ENCODE measurements around the gene ZNF511.

The ZNF511 gene

GRCh38 chr10:133270204-133270603 is 38.5 kb upstream of the ZNF511 start:
- in situ Hi-C loops (cut with MboI; ENCODE audit: low sequenced_read_pairs, unreplicated experiment): no loop called here
- no peak for DNase-seq (ENCODE audit: low spot score)
- TF ChIP-seq CTCF (IDR thresholded peaks at IDR 0.05; ENCODE audit: borderline replicate concordance, control extremely low read depth, extremely low read depth, insufficient read depth, missing control alignments): no peak

- no peak for DNase-seq (ENCODE audit: low spot score)
- TF ChIP-seq CTCF (IDR thresholded peaks at IDR 0.05; ENCODE audit: borderline replicate concordance, control extremely low read depth, extremely low read depth, insufficient read depth, missing control alignments): no peak
- in situ Hi-C loops (cut with MboI; ENCODE audit: low sequenced_read_pairs, unreplicated experiment): no loop called here
Observed at GRCh38 chr10:133270773-133271297, 37.9 kb upstream of the ZNF511 start.

- TF ChIP-seq CTCF (IDR thresholded peaks at IDR 0.05; ENCODE audit: borderline replicate concordance, control extremely low read depth, extremely low read depth, insufficient read depth, missing control alignments): no peak
- no peak for DNase-seq (ENCODE audit: low spot score)
- in situ Hi-C loops (cut with MboI; ENCODE audit: low sequenced_read_pairs, unreplicated experiment): no loop called here
Observed at GRCh38 chr10:133271521-133272300, 37.0 kb upstream of the ZNF511 start.

- TF ChIP-seq CTCF (IDR thresholded peaks at IDR 0.05; ENCODE audit: borderline replicate concordance, control extremely low read depth, extremely low read depth, insufficient read depth, missing control alignments): no peak
- DNase-seq (ENCODE audit: low spot score): no peak
- in situ Hi-C loops (cut with MboI; ENCODE audit: low sequenced_read_pairs, unreplicated experiment): no loop called here
Observed at GRCh38 chr10:133272301-133272963, 36.3 kb upstream of the ZNF511 start.

GRCh38 chr10:133272964-133273420 is 35.7 kb upstream of the ZNF511 start:
- in situ Hi-C loops (cut with MboI; ENCODE audit: low sequenced_read_pairs, unreplicated experiment): no loop called here
- no peak for TF ChIP-seq CTCF (IDR thresholded peaks at IDR 0.05; ENCODE audit: borderline replicate concordance, control extremely low read depth, extremely low read depth, insufficient read depth, missing control alignments)
- no peak for DNase-seq (ENCODE audit: low spot score)

- DNase-seq (ENCODE audit: low spot score): no peak
- no peak for TF ChIP-seq CTCF (IDR thresholded peaks at IDR 0.05; ENCODE audit: borderline replicate concordance, control extremely low read depth, extremely low read depth, insufficient read depth, missing control alignments)
- in situ Hi-C loops (cut with MboI; ENCODE audit: low sequenced_read_pairs, unreplicated experiment): no loop called here
Observed at GRCh38 chr10:133273534-133274143, 35.1 kb upstream of the ZNF511 start.
